ENCODE measurements around the gene APOA1.

GRCh38 chr11:116798368-116798767, 39.1 kb downstream of the APOA1 start:
- no peak for TF ChIP-seq CTCF (IDR thresholded peaks at IDR 0.05)
- TF ChIP-seq RCOR1 (IDR thresholded peaks at IDR 0.05; ENCODE audit: low read length), result no peak
- TF ChIP-seq PBX3 (IDR thresholded peaks at IDR 0.05), result no peak
